Kidney (tissue), 14 donors: ENCODE results near the gene AGXT. TPM values are rescaled to one million over a fixed set of nuclear protein-coding genes. Genes with fewer than 3 reads are reported as not detected.
A peak's percentile ranks its signal among the peaks of the same experiment; 100 is the strongest.

Source experiments
- DNase-seq, 5 donors: peaks; one replicate each; pipeline ENCODE4 v3.0.0-alpha.2; 2013 to 2020
- FAIRE-seq: peaks from 2 replicates; lab custom pipeline; 2012; peaks lifted over from hg19 to GRCh38; lab: Jason Lieb, UNC
- H3K27ac ChIP-seq, 2 donors: one replicate each; pipeline ENCODE4 v1.7.0; 2013; ENCODE audit warnings: low read depth in 2 of 2, low read length in 2 of 2, inconsistent platforms in 1 of 2
- H3K27me3 ChIP-seq: one replicate; pipeline ENCODE4 v1.7.1; 2013; ENCODE audit warnings: low read length, inconsistent platforms; ENCODE audit not compliant: control insufficient read depth, insufficient read depth
- H3K36me3 ChIP-seq, 3 donors: one replicate each; pipeline versions ENCODE4 v1.7.0 to v1.7.1; 2013; ENCODE audit warnings: low read length in 3 of 3, control low read depth in 1 of 3, inconsistent platforms in 1 of 3; ENCODE audit not compliant: insufficient read depth in 3 of 3, control insufficient read depth in 2 of 3
- H3K4me1 ChIP-seq, 3 donors: one replicate each; pipeline versions ENCODE4 v1.7.0 to v1.7.1; 2013; ENCODE audit warnings: low read length in 3 of 3, inconsistent platforms in 1 of 3, low read depth in 1 of 3; ENCODE audit not compliant: control insufficient read depth in 2 of 3, insufficient read depth in 2 of 3
- H3K4me3 ChIP-seq, 3 donors: one replicate each; pipeline versions ENCODE4 v1.7.0 to v1.8.1; 2013; ENCODE audit warnings: low read length in 3 of 3, control low read depth in 1 of 3, inconsistent platforms in 1 of 3
- H3K9ac ChIP-seq, 3 donors: one replicate each; pipeline versions ENCODE4 v1.7.0 to v1.7.1; 2013; ENCODE audit warnings: low read length in 3 of 3, control low read depth in 1 of 3, inconsistent platforms in 1 of 3
- H3K9me3 ChIP-seq, 3 donors: one replicate each; pipeline versions ENCODE4 v1.7.0 to v1.7.1; 2013; ENCODE audit warnings: low read length in 3 of 3, control low read depth in 1 of 3, inconsistent platforms in 1 of 3; ENCODE audit not compliant: control insufficient read depth in 2 of 3, insufficient read depth in 1 of 3
- CTCF ChIP-seq: IDR thresholded peaks from 3 replicates; pipeline ENCODE4 v1.5.1; 2012; ENCODE audit warnings: mild to moderate bottlenecking, moderate library complexity, borderline replicate concordance; ENCODE audit not compliant: insufficient read depth; ENCODE audit errors: extremely low read depth
- intact Hi-C: fragments of 100-400 bp; cut with DNase I; formaldehyde crosslinking; loops from one replicate; pipeline ENCODE4 v1.11.1; 2022
- polyA plus RNA-seq: library from polyadenylated mRNA; stranded (reverse); fragments of 350-450 nt; fragmentation: Illumina TruSeq; extraction: RNeasy Lipid Tissue Mini Kit (QIAGEN cat#74804); gene quantifications from one replicate; pipeline ENCODE4 v1.2.3, GENCODE V29; 2014; ENCODE audit warnings: low read depth, low replicate concordance; ENCODE audit not compliant: insufficient read depth
- total RNA-seq: library from RNA; stranded (reverse); fragmentation: NEBNext Ultra II Directional; extraction: Animal tissue kit (Norgen Biotek cat#: 25700); gene quantifications from one replicate; pipeline ENCODE4 v1.2.1, GENCODE V29; 2021
- donor health status: control.
- donor health status: control.
- donor health status: control.
- donor health status: control.
- donor health status: control.
- donor health status: DM: yes; HTN: yes; CAD: no.
- donor health status: Normal renal cell carcinoma (clear cell type).

Gene AGXT
- total and polyA plus RNA-seq, 2 donors from 2014 or later, result 0.09 to 12.5 TPM

DNA sequence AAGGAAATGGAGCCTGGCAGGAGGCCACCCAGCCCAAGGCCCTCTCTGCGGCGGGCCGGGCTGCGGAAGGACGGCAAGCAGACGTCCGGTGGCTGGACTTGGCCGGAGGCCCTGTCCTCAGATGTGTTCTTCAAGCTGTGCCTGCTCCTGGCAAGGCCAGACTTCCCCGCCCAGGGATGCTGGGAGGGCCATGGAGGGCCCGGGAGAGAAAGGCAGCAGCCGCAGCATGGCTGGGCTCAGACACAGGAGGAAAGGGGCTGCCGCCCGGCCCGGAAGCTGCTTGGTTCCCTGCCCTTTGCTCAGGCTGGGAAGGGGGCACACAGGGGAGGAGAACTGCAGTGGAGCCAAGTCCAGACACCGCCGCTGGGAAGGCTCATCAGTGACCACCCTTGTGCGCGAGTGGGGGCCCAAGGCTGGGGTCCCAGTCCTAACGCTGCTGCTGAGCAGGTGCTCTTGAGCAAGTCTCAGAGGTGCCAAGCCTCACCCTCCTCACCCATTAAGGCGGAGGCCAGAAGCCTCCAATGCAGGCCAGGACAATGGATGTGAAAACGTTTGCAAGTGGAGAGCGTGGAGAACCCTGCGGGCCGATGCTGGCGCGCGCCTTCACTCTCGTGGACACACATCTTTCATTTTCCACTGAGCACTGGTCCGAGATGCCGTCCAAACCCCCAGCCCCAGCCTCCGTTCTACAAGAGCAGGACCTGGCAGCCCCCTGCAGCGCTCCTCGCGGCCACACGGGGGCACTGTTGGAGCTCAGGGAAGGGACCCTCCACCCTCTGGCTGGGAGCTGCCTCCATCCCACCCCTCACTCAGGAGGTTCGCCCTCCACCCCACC is 45.4 kb downstream of the AGXT start:
- no peak overlapping the region for H3K4me3 ChIP-seq
- H3K36me3 ChIP-seq, result no peaks in the 10 kb centered on the region
- H3K27ac ChIP-seq, result no peak overlapping the region
- H3K4me1 ChIP-seq, result peaks cover 0 to 9% (median 7%) of the 10 kb centered on the region in 3 donors
- intact Hi-C loops, result no loop called here
- H3K27me3 ChIP-seq, result no peaks in the 10 kb centered on the region
- FAIRE-seq, result no peak
- H3K9me3 ChIP-seq, result no peaks in the 10 kb centered on the region
- no peak overlapping the region for H3K9ac ChIP-seq
- DNase-seq, result peak; percentile 70 to 91 (median 84)
- TF ChIP-seq CTCF, result peak; percentile 79

GRCh38 chr2:240914645-240915525 is 46.3 kb downstream of the AGXT start:
- no peak overlapping the region for H3K4me3 ChIP-seq
- no peak overlapping the region for H3K9ac ChIP-seq
- no peak overlapping the region for H3K27ac ChIP-seq
- H3K36me3 ChIP-seq, result no peaks in the 10 kb centered on the region
- intact Hi-C loops, result no loop called here
- no peak for TF ChIP-seq CTCF
- H3K27me3 ChIP-seq, result no peaks in the 10 kb centered on the region
- peaks cover 0 to 9% (median 7%) of the 10 kb centered on the region in 3 donors for H3K4me1 ChIP-seq
- DNase-seq (peak in 1 of 5 donors; percentile 72), FAIRE-seq (no peak)
- no peaks in the 10 kb centered on the region for H3K9me3 ChIP-seq

GRCh38 chr2:240915526-240916341 is 47.1 kb downstream of the AGXT start:
- peak; percentile 46 to 81 (median 62) for DNase-seq
- intact Hi-C loops, result no loop called here
- Histone ChIP-seq H3K36me3 (no peaks in the 10 kb centered on the region), H3K27me3 (no peaks in the 10 kb centered on the region), H3K9me3 (no peaks in the 10 kb centered on the region), H3K4me1 (peaks cover 0 to 9% (median 7%) of the 10 kb centered on the region in 3 donors), H3K4me3 (no peak overlapping the region), H3K27ac (no peak overlapping the region), H3K9ac (no peak overlapping the region)
- no peak for FAIRE-seq
- TF ChIP-seq CTCF, result no peak
